Hypothalamus (tissue), 51 donors: ENCODE results near the gene ADAMTS16.

Experiments
- DNase-seq, 51 donors: peaks; one replicate each; lab custom pipeline; 2025; lab: John Stamatoyannopoulos, UW

Gene ADAMTS16

GRCh38 chr5:5367739-5368138, 227.6 kb downstream of the ADAMTS16 start:
- no peak for DNase-seq

- DNase-seq, result no peak
Observed at GRCh38 chr5:5369051-5369605, 229.0 kb downstream of the ADAMTS16 start.
